Astrocyte of the hippocampus (primary cell): ENCODE data around the gene THSD4.

Experiments
- DNase-seq: peaks from one replicate; pipeline ENCODE4 v3.0.0; 2011; ENCODE audit warnings: low read depth, low spot score

THSD4 gene

DNA sequence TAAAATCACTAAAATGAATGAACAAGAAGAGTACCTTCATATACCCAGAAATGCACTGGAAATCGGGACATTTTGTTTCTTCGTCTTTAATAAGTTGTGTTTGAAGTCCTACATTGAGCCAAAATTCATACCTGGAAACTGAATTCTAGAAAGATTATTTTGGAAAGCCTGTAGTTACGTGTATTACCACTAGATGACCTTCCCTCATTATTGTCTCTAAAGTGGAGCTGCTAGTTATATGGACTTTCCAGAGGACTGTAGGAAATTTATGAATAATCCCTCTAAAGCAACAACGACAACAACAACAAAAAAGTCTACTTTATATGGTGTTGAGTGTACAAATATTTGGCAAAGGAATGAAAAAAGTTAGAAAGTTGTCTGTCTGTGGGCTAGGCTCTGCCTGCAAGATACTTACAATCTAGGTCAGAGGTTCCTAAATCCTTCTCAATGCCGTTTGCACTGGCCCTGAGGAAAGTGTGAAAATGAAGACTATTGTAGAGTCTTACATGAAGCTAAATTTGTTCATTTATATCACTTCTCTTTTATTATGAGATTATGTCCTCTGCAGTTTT is 460.3 kb downstream of the THSD4 start:
- no peak for DNase-seq

DNA sequence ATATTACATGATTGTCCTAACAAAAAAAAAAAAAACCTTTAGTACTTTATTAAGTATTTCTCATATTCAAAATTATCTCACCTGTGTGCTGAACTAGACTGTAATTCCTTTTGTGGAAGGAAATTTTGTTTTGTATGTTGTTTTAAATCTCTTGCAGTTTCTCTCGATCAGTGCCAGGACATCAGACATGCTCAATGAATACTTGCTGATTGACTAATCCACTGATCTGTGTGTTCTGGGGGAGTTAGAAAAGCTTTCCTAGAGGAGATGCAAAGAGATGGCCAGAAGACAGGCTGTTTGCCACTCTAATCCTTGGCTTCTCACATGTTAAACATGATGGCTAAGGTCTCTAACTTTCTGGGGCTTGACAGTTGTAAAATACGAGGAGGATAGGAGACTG is 461.8 kb downstream of the THSD4 start:
- no peak for DNase-seq

DNA sequence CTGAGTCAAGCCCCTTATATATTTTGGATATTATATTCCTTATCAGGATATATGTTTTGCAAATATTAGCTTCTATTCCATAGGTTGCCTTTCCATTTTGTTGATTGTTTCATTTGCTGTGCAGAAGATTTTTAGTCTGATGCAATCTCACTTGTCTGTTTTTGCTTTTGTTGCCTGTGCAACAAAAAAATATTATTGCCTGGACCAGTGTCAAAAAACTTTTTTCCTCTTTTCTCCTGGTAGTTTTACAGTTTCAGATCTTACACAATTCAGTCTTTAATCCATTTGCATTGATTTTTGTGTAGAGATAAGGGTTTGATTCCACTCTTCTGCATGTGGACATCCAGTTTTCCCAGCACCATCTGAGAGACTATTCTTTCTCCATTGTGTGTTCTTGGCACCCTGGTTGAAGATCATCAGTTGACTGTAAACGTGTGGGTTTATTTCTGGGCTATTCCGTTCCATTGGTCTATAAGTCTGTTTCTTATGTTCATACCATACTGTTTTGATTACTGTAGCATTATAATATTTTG is 466.2 kb downstream of the THSD4 start:
- no peak for DNase-seq

DNA sequence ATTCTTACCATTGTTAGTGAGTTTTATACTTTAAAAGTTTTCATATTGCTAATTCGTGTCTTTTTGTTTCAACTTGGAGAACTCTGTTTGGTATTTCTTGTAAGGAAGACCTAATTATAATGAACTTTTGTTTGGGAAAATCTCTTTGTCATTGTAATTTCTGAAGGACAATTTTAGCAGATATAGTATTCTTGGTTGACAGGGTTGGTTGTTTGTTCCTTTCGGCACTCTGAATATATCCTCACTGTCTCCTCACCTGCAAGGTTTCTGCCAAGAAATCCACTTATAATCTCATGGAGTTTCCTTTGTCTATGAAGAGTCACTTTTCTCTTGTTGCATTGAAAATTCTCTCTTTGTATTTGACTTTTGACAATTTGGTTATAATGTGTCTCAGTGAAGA is 469.9 kb downstream of the THSD4 start:
- DNase-seq = no peak

DNA sequence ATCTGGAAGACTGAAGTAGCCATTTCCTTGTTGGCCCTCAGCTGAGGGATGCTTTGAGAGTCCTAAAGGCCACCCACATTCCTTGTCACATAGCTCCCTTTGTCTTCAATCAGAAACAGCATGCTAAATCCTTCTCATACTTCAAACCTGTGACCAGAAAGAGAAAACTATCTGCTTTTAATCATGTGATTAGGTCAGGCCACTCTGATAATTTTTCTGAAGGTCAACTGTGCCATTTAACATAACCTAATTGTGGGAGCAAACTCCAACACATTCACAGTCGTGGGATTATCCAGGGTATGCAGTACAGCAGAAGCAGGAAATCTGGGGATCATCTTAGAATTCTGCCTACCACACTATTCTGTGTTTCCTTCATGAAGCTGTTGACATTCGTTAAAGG is 471.2 kb downstream of the THSD4 start:
- no peak for DNase-seq

DNA sequence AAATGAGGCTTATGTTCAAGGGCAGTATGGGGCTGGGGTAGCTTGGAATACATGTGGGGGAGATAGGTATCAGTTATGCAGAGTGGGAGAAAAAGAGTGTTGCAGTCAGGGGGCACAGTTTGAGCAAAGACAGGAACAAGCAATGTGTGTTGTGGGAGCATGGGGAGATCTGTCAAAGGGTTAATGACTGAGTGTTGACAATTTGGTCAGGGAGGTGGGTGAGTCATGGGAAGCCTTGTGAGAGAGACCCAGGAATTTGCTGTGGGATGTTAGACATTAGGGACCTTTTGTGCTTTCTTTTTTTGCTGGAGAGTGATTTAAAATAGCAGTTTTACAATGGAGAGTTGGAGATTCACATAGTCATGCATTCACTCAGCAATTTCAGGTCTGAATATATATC is 473.5 kb downstream of the THSD4 start:
- DNase-seq = peak; percentile 92

DNA sequence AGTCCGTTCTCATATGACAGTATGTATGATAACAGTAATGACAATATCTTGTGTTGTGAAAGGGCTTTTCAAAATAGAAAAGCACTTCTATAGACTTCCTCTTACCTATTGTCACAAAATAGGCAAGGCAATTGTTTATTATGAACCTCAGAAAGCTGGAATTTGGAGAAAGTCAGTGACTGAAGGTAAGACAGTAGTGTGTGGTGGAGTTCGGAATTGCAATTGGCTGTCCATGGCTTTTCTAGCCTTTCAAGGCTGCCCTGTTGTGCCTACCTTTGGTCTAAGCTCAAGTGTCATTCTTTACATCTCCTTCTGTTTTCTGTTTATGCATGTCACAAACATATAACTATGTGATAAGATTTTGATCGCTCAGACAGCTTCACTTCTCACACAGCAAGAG is 475.8 kb downstream of the THSD4 start:
- DNase-seq = no peak

DNA sequence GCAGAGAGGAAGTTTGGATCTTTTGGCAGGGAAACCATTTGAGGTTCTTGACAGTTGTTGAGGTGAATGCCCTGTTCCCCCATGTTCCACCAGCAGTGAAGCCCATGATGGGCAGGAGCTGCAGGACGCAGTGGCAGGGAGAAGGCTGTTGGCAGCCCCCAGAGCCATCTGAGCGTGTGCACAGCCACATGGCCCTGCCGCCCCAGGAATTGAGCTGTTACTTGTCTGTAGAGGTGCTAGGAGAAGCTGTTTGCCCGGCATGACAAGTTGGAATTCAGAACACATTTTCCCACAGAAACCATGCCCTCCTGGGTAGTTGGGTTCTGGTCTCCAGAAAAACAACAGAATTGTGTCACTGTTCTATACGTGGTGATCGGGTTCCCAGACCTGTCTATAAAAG is 476.9 kb downstream of the THSD4 start:
- no peak for DNase-seq

DNA sequence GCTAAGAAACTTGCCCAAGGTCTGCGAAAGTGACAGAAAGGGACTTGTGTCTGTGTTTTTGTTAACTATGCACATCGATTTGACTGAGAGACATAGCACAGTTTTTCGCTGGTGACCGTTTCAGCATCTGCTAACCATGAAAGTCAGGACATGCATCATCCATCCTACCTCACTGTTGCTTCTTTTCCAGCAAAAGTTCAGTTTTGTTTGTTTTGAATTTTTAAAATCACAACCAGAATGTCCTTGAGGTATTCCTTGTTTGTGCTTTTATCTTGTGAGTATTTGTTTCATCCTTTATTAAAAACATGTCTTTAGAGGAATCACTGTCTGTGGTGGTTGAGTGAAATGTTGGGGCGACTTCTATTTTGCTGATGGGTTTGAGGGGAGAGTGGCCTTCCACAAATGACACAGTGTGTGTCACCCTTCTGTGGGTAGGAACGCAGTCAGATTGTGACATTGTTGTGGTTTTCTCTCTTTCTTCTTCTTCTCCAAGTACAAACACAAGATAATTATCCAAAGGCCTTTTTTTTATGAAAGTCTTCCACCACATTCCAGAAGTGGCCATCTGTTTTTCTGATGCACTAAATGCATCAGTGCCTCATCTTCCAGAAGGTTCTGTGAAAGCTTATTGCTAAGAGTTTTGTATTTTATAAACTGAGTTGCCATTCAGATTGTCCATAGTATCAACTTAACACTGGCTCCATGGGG is 480.7 kb downstream of the THSD4 start:
- DNase-seq = no peak

DNA sequence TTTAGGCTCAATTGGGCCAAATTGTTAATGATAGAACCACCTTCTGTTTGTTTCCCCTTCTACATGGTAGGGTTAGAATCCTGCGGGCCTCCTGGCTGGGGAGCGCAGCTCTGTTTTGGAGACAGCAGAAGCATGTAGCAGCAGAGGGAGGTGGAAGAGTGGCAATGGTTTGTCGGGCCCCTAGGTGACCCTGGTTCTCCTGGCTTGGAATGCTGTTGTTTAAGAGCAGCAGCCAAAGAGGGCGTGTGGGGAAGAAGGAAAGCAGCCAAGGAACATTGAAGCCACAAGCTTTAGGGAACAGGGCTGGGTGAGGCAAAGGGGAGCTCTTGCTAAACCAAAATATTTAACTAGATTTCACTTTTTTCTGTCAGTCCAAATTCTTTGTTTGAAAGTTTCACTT is 481.4 kb downstream of the THSD4 start:
- DNase-seq = peak; percentile 84

DNA sequence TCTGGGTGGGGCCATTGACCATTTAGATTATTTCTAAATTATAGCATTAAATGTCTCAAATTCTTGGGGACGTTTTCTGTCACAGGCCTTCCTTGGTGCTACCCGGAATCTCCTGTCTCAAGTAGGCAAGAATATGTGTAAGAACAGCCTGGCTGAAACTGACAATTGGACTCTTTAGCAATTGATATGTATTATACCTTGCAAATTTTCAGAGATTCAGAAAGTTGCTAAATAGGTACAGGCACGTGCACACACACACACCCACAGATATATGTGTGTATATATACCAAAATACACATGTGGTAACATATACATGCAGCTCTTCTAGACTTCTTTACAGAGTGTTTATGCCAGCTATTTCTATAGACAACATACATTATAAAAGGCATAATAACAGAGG is 481.9 kb downstream of the THSD4 start:
- no peak for DNase-seq

DNA sequence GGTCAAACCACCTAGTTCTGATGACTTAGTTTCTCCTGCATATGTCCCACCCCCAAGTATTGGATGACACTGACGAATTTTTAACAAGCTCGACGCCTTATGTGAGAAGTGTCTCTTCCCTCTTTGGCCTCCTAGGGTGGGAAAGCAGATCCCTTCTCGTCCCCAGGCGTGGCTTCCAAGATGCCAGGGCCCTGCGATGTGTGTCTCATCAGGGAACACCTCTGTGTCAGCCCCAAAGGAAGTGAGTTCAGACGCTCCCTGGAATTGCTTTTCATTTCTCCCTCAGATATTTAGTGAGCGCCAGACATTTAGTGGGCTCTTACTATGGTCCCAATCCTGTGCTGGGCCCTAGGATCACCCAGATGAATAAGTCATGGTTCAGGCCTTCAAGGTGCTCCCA is 482.4 kb downstream of the THSD4 start:
- no peak for DNase-seq

DNA sequence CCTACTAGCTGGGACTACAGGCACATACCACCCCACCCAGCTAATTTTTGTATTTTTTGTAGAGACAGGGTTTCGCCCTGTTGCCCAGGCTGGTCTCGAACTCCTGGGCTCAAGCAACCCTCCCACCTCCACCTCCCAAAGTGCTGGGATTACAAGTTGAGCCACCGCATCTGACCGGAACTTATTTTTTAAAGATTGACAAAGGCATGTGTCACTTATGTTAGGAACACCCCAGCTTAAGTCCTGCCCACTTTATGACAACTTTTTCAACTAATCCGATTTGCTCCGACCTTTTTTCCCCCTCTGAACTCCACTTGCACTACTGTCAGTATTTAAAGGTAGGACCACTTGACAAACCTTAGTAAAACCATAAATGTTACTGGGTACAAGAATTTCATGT is 483.5 kb downstream of the THSD4 start:
- DNase-seq = no peak

DNA sequence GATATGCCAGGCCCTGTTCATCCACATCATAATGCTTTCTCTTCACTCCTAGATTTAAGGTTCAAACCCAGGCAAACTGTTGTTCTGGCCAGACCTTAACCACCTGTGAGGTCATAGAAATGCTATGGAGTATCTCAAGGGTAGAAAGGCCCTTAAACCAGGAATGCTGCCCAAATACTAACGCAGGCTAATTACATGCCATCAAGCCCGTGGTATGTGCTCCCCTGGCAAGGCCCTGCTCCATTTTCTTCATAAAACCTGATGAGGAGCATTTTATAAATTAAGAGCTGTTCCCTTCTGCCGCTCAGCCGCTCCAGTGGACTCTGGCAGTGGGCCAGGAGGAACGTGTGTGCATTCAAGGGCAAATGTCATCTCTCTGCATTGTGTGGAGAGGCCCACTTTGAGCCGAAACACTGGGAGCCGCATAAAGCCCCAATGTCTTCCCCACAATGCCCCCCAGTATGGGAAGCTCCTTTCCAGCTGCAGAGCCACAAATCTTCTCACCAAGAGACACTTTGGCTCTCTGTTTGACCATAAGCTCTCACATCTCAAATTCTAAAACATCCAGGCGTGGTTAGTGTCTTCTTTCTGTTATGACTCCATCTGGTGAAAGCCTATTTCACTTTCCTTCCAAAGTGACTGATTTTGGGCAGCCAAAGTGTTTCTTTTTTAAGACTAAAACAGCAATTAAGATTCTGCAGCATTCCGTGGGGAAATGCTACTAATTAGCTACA is 484.3 kb downstream of the THSD4 start:
- DNase-seq = peak; percentile 76

DNA sequence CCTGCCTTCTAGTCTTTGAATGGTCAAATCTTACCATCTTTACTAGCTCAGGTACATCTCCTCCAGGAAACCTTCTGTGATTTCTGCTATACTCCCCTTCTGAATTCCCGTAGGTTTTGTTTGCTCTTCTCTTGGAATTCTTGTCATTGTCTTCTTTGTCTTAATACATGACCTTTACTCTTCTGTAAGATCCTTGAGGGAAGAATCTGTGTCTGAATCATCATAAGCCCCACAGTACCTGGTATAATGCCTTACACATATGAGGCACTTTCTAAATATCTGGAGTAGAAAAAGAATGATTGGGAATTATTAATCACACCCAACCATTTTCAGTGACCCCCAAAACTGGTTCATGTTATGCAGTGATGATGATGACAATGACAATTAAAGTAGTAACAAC is 485.0 kb downstream of the THSD4 start:
- no peak for DNase-seq

DNA sequence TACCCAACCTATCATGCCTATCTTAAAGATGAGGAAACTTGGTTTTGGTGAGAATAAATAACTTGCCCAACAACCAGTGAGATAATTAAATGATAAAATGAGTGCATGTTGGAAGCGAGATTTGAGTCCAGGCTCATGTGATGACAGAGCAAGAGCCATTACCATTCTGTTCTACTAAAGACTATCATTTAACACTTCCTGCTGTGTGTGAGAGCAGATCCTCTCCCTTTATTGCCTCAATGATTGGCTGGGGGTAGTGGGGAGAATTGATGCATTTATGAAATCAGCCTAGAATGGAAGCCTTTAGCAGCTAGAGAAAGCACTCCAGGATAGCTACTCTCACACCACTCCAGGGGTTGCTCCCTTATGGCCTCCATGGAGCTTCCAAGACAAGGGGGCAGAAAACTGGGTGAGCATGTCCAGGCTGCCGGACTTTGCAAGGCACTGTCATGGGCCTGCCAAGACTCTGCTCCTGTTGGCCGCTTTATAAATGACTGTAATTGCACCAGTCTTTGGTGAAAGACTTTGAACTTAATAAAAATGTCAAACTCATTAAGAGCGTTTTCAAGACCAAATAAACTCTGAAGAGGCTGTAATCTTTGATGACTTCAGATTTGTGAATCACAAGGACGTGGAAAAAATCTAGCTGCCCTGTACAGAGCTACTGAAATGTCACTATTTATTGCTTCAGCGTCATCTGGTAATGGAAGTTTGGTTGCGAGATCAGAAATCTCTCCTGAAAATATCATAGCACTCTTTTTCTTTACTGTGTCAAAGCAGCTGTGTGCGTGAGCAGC is 486.0 kb downstream of the THSD4 start:
- DNase-seq = no peak

DNA sequence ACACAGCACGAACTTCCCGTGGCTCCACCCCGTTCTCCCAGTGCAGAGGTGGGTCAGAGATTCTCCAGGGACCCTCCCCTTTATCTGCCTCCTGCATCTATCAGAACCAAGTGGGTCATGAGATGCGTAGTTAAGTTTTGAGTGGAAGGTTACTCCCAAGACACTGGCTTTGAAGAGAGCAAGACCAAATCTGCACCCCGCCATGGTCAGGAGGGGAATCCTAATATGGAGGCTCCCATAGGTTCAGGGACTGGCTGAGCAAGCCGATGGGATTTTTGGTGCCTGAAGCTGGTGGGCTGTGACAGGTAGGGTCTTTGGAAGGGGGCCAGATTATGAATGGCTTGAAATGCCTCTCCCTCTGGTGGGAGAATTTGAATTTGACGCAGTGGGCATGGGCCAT is 488.1 kb downstream of the THSD4 start:
- DNase-seq = no peak

DNA sequence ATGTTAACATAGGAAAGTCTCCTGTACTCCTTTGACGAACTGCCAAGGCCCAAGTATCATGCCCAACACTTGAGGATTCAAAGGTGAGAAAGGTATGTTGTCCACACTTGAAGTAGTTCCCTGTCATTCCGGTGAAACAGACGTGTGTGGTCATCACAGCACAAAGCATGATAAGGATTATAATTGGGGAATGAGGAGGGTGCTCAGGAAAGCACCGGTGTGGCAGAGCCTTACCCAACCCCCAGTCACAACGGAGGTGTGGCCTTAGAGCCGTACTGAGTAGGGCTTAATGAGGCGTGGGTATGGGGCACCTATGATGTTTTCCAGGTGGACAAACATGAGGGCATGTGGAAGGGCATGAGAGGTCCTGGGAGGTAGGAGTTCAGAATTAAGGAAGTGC is 492.1 kb downstream of the THSD4 start:
- no peak for DNase-seq

DNA sequence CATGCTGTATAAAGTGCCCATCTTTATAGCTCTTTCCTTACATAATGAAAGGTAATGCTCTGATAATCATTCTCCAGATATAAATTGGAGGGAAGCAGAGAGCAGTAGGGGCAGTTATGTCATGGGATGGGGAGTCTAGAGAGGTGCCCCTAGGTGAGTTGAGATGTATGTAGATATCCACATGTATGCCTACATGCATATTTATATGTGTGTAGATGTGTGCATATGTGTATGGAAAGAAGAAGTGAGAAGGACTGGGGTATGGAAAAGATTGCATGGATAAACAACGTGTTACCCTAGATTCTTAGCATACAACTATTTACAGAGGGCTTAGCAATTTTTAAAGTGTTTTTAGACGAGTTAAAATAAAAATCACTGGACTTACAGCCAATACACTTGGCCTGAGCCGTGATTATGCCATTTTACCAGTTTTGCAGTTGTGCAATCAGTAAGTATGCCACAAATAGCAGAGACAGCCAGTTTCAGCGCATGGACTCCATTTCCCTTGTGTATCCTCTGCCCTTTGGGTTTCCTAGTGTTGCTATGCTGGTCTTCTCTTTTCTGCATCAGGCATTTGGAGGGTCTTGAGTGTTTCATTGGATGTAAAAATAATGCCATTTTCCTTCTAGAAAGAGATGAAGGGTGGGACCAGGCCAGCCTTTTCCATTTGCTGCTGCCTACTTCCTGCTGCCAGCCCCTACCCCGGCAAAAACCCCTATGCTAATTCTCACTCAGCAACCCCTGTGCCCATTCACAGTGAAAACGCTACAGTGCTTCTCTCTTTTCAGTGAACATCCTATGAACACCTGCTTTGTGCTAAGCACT is 495.7 kb downstream of the THSD4 start:
- no peak for DNase-seq

DNA sequence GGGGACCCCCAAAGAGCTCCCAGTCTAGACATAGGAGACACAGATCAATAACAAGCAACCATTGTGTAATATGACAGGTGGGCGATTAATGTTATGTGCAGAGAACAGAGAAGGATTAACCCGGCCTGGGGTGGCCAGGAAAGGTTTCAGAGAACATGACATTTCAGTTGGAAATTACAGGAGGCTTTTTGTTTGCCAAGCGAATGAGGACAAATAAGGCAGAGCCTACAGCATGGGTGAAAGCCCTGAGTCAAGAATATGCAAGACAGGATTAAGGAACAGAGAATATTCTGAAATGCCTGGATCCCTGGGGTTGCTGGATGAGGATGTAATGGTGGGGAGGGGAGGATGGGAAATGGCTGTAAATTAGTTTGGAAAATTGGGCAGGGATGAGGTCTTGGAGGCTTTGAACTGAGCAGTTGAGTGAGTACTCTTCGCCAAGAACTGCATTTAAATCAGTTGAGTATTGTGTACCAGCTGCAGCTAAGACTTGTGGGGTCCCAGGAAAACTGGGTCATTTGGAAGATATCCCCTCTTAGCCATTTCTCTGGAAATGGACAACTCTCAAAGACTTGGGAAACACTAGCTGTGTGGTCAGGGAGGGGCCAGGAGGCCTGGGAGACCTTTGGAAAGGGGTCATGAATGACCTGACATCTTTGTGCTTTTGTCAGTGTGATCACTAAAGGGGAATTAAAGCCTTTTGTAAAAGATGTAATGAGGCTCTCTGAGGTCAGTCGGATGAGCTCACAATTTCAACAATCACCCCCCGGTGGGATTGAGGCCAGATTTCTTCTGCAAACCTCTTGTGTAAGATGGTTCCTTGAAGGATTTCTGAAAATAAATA is 496.5 kb downstream of the THSD4 start:
- no peak for DNase-seq
